Vagina (tissue), 2 donors: Measurements from ENCODE around the gene PLD1. TPM values are rescaled to one million over a fixed set of nuclear protein-coding genes. Genes with fewer than 3 reads are reported as not detected.

ENCODE experiments used
- DNase-seq, 2 donors: peaks; one replicate each; pipeline ENCODE4 v3.0.0-alpha.2; 2017; ENCODE audit errors: extremely low spot score in 2 of 2
- H3K27ac ChIP-seq: fragments of 200-600 bp; sonication (generic); one replicate; pipeline ENCODE4 v1.5.1; 2019
- H3K27me3 ChIP-seq: fragments of 200-600 bp; sonication (generic); one replicate; pipeline ENCODE4 v1.5.1; 2019
- H3K36me3 ChIP-seq, 2 donors: fragments of 200-600 bp; sonication (generic); one replicate each; pipeline ENCODE4 v1.5.1; 2017 to 2019
- H3K4me1 ChIP-seq: fragments of 200-600 bp; sonication (generic); one replicate; pipeline ENCODE4 v1.5.1; 2019
- H3K4me3 ChIP-seq, 2 donors: fragments of 200-600 bp; sonication (generic); 1 replicate in 1 of 2; 2 replicates in 1 of 2; pipeline ENCODE4 v1.5.1; 2016 to 2019
- H3K9me3 ChIP-seq: fragments of 200-600 bp; sonication (generic); one replicate; pipeline ENCODE4 v1.5.1; 2019
- POLR2A ChIP-seq, 2 donors: fragments of 450-650 bp; IDR thresholded peaks; one replicate each; pipeline ENCODE4 v1.6.1; 2017; ENCODE audit warnings: antibody characterized with exemption in 2 of 2, mild to moderate bottlenecking in 2 of 2, moderate library complexity in 2 of 2
- POLR2AphosphoS5 ChIP-seq, 2 donors: sonication (generic); formaldehyde crosslinking; IDR thresholded peaks; one replicate each; pipeline ENCODE4 v1.9.0; 2017; ENCODE audit warnings: antibody characterized with exemption in 2 of 2, mild to moderate bottlenecking in 2 of 2, low read depth in 1 of 2; ENCODE audit not compliant: insufficient read depth in 1 of 2
- intact Hi-C: fragments of 100-400 bp; cut with DNase I; formaldehyde crosslinking; loops from one replicate; pipeline ENCODE4 v1.15.1; 2023
- total RNA-seq: library from RNA; depleted of rRNA; stranded (reverse); fragments of >200 nt; gene quantifications from one replicate; pipeline ENCODE4 v1.2.3, GENCODE V29; 2016
- TF ChIP-seq, protein P1 (sequence below), 3 experiments: fragments of 450-650 bp in 2 of 3; fragments of 200-600 bp in 1 of 3; sonication (generic) in 1 of 3; IDR thresholded peaks; one replicate each; pipeline ENCODE4 v1.5.1; 2017 to 2019; ENCODE audit warnings: antibody characterized with exemption in 3 of 3, mild to moderate bottlenecking in 2 of 3, moderate library complexity in 2 of 3

The PLD1 gene
- total RNA-seq, 1 donor from 2014 or later, result 35.6 TPM

GRCh38 chr3:171822431-171823106, 12.3 kb upstream of the PLD1 start:
- intact Hi-C loops, result no loop called here
- Histone ChIP-seq H3K27me3 (no peaks in the 10 kb centered on the region), H3K36me3 (no peaks in the 10 kb centered on the region), H3K27ac (no peak overlapping the region), H3K4me3 (no peak overlapping the region), H3K9me3 (no peaks in the 10 kb centered on the region), H3K4me1 (peaks cover 7% of the 10 kb centered on the region)
- no peak for DNase-seq
- TF ChIP-seq POLR2AphosphoS5 (IDR thresholded peaks at IDR 0.05; ENCODE audit: insufficient read depth in 1 of 2, low read depth in 1 of 2) (no peak), POLR2A (IDR thresholded peaks at IDR 0.05) (no peak)
- TF ChIP-seq, protein P1, sequence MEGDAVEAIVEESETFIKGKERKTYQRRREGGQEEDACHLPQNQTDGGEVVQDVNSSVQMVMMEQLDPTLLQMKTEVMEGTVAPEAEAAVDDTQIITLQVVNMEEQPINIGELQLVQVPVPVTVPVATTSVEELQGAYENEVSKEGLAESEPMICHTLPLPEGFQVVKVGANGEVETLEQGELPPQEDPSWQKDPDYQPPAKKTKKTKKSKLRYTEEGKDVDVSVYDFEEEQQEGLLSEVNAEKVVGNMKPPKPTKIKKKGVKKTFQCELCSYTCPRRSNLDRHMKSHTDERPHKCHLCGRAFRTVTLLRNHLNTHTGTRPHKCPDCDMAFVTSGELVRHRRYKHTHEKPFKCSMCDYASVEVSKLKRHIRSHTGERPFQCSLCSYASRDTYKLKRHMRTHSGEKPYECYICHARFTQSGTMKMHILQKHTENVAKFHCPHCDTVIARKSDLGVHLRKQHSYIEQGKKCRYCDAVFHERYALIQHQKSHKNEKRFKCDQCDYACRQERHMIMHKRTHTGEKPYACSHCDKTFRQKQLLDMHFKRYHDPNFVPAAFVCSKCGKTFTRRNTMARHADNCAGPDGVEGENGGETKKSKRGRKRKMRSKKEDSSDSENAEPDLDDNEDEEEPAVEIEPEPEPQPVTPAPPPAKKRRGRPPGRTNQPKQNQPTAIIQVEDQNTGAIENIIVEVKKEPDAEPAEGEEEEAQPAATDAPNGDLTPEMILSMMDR (IDR thresholded peaks at IDR 0.05), result no peak

DNA sequence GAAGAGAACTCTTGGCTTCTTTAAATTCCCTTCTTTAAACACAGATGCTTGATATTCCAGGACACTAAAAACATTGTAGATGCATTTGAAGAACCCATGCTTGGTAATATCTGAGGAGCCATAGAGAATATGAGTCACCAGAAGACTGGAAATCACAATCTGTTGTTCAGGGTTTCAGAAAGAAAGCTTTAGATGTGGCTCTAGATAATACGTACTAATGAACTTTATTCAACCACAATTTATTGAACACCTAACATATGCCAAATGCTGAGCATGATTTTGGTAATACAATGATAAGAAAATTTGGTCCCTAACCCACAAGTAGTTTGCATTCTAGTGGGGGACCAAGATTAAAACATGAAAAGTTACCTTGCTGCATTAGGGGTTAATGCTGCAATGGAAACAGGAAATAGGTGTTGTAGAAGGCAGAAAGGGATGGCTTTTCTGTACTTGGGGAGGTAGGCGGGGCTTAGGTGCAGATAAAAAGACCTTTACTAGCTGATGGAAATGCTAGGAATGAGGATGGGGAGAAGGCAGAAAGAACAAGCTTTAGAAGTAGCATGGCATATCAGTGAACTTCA, 11.6 kb upstream of the PLD1 start:
- Histone ChIP-seq H3K4me1 (peaks cover 7% of the 10 kb centered on the region), H3K9me3 (no peaks in the 10 kb centered on the region), H3K4me3 (no peak overlapping the region), H3K27ac (no peak overlapping the region), H3K27me3 (no peaks in the 10 kb centered on the region), H3K36me3 (no peaks in the 10 kb centered on the region)
- intact Hi-C loops, result no loop called here
- TF ChIP-seq POLR2A (IDR thresholded peaks at IDR 0.05) (no peak), POLR2AphosphoS5 (IDR thresholded peaks at IDR 0.05; ENCODE audit: insufficient read depth in 1 of 2, low read depth in 1 of 2) (no peak)
- TF ChIP-seq, protein P1 (IDR thresholded peaks at IDR 0.05), result no peak
- no peak for DNase-seq

DNA sequence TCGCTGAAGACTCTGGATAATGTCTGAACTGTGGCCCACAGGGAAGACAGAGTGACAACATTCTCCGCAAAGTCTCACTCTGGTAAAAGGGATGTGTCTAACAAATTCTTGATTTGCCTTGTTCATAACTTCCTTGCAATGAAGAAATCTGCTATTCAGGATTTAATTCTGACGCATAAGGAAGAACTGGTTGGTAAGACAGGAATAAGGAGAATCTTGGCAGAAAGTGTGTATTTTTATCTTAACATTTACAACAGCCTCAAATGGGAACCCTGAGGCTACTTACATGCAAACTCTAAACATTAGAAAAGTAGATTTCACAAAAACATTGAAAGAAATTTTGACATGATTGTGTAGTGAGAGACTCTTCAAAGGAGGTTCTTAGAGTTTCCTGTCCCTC, 10.8 kb upstream of the PLD1 start:
- Histone ChIP-seq H3K27ac (no peak overlapping the region), H3K4me1 (peaks cover 7% of the 10 kb centered on the region), H3K27me3 (no peaks in the 10 kb centered on the region), H3K4me3 (no peak overlapping the region), H3K36me3 (no peaks in the 10 kb centered on the region), H3K9me3 (no peaks in the 10 kb centered on the region)
- DNase-seq, result no peak
- TF ChIP-seq POLR2A (IDR thresholded peaks at IDR 0.05), result no peak
- TF ChIP-seq, protein P1 (IDR thresholded peaks at IDR 0.05), result no peak
- TF ChIP-seq POLR2AphosphoS5 (IDR thresholded peaks at IDR 0.05; ENCODE audit: insufficient read depth in 1 of 2, low read depth in 1 of 2), result no peak
- intact Hi-C loops, result no loop called here

- intact Hi-C loops, result loop anchor here (10.0 kb wide), 1 partner anchor 58 kb away; no protein-coding TSS in a partner anchor
- no peak for DNase-seq
- Histone ChIP-seq H3K4me1 (peaks cover 1% of the 10 kb centered on the region), H3K4me3 (no peak overlapping the region), H3K36me3 (no peaks in the 10 kb centered on the region), H3K27me3 (no peaks in the 10 kb centered on the region), H3K9me3 (no peaks in the 10 kb centered on the region), H3K27ac (no peak overlapping the region)
- TF ChIP-seq, protein P1 (IDR thresholded peaks at IDR 0.05), result no peak
- TF ChIP-seq POLR2AphosphoS5 (IDR thresholded peaks at IDR 0.05; ENCODE audit: insufficient read depth in 1 of 2, low read depth in 1 of 2) (no peak), POLR2A (IDR thresholded peaks at IDR 0.05) (no peak)
Observed at GRCh38 chr3:171817074-171817800, 7.0 kb upstream of the PLD1 start.
